ENCODE measurements around the gene PALLD.

Gene PALLD

DNA sequence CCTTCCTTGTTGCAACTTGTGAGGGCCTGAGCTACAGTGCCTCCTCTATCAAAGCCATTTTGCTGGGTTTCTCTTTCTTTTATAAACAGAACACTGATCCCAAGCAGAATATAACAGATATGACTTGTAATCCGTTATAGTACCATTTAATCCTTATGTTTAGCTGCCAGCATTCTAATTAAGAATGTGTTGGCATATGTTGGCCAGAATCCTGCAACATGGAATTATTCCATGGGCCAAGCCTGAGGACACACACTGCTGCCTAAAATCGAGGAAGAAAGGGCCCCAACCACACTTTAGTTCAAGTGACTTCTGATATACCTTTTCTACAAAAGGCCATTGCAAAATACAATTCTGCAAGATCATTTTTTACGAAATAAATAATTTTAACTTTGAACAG, 28.0 kb downstream of the PALLD start:
- DNase-seq (ENCODE audit: low read depth in 2 of 2), result no peak

- no peak for DNase-seq (ENCODE audit: low read depth in 2 of 2)
Measured at GRCh38 chr4:168527560-168527959, 30.7 kb downstream of the PALLD start.

- DNase-seq (ENCODE audit: low read depth in 2 of 2), result no peak
Measured at GRCh38 chr4:168528131-168528949, 31.5 kb downstream of the PALLD start.

DNA sequence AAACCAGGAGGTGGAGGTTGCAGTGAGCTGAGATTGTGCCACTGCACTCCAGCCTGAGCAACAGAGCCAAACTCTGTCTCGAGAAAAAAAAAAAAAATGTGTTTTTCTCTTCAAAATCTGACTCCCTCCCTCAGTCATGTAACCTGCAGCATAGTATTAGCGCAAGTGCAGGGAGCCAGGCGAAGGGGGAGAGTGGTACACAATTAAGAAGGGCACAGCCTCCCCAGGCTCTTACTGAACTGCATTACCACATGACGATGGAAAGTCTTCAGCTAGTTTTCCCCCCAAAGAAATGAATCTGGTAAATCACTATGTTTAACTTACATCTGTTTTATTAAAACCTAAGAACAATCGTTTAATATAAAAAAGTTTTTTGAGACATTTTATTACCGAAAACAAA, 32.4 kb downstream of the PALLD start:
- DNase-seq (ENCODE audit: low read depth in 2 of 2), result no peak

DNA sequence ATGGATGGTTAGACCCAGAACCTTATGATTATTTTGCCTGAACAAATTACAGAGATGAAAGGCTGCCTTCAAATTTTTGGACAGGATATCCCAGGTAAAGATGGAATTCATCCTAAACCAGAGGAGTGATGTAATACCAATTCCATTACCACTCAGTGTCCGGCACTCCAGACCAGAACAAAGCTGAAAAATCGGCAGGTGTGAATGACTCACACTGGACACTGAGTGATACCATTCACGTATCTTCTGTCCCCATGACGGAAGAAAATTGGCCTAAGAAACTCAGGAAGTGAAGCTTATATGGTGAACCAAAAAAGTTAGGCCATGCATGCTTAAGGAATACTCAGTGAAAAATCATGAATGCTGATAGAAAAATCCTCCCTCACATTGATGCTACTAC, 34.5 kb downstream of the PALLD start:
- no peak for DNase-seq (ENCODE audit: low read depth in 2 of 2)

DNA sequence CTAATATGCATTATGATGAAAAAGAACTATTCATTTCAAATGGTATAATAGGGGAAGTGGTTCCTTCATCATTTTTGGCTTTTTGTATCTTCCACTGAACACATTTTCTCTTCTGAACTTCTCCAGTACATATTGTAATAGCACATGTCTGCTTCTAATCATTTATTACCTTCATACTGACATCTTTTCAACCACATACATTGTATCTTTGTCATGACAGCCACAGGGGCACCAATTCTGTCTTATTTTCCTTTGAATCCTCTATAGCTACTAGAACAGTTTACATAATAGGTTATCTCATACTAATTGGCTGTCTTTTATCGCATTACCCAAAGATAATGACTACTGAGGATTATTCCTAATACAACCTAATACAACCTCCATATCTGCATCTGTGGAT, 37.7 kb downstream of the PALLD start:
- DNase-seq (ENCODE audit: low read depth in 2 of 2), result no peak

GRCh38 chr4:168535689-168536088, 38.8 kb downstream of the PALLD start:
- DNase-seq (ENCODE audit: low read depth in 2 of 2), result no peak

DNA sequence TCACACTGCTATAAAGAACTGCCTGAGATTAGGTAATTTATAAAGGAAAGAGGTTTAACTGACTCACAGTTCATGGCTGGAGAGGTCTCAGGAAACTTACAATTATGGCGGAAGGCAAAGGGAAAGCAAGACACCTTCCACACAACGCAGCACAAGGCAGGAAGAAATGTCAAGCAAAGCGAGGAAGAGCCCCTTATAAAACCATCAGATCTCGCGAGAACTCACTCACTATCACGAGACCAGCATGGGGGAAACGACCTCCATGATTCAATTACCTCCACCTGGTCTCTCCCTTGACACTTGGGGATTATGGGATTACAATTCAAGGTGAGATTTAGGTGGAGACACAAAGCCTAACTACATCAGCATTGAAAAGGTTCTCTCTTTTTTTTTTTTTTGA, 39.6 kb downstream of the PALLD start:
- no peak for DNase-seq (ENCODE audit: low read depth in 2 of 2)

- DNase-seq (ENCODE audit: low read depth in 2 of 2), result no peak
Measured at GRCh38 chr4:168537086-168537485, 40.2 kb downstream of the PALLD start.

GRCh38 chr4:168537571-168537970, 40.7 kb downstream of the PALLD start:
- DNase-seq (ENCODE audit: low read depth in 2 of 2), result no peak

DNA sequence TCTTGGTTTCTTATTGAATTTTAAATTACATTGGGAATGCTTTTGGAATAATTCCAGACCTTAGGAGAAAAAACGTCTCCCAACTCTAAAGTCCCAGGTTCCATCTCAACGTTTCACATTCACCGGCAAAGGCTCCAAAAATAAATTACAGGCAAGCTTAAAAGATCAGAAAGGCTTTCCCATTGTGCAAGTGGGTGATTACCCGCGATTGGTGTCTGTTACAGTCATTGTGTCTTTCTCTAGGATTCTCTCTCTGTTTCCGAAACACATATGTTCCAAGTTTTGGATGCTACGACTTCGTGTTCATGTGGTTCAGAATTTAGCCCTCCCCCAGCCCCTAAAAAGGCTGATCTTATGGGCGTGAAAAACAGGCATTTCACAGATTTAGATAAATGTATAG, 41.8 kb downstream of the PALLD start:
- DNase-seq (ENCODE audit: low read depth in 2 of 2), result no peak

GRCh38 chr4:168540086-168540485, 43.2 kb downstream of the PALLD start:
- DNase-seq (ENCODE audit: low read depth in 2 of 2), result no peak

- no peak for DNase-seq (ENCODE audit: low read depth in 2 of 2)
Measured at GRCh38 chr4:168540503-168541265, 43.8 kb downstream of the PALLD start.

DNA sequence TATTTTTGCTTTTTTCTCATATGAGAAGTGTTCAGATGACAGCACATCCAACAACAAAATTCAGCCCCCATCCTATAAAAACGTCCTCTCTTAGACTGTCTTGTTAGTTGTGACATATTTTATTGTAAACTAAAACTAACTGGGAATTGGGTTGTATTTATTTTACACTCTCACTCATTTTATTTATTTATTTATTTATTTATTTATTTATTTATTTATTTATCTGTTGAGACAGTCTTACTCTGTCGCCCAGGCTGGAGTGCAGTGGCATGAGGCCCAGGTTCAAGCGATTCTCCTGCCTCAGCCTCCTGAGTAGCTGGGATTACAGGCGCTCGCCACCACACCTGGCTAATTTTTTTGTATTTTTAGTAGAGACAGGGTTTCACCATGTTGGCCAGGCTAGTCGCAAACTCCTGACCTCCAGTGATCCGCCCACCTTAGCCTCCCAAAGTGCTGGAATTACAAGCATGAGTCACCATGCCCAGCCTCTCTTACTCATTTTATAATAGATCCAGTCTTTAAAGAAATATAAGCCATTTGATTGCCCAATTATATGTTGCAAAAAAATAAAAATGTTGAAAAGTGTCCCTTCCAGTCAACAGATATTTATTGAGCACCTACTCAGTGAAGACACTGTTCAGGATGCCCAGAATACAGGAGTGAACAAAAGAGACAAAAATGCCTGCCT, 44.6 kb downstream of the PALLD start:
- no peak for DNase-seq (ENCODE audit: low read depth in 2 of 2)

- no peak for DNase-seq (ENCODE audit: low read depth in 2 of 2)
Measured at GRCh38 chr4:168549143-168549542, 52.3 kb downstream of the PALLD start.

DNA sequence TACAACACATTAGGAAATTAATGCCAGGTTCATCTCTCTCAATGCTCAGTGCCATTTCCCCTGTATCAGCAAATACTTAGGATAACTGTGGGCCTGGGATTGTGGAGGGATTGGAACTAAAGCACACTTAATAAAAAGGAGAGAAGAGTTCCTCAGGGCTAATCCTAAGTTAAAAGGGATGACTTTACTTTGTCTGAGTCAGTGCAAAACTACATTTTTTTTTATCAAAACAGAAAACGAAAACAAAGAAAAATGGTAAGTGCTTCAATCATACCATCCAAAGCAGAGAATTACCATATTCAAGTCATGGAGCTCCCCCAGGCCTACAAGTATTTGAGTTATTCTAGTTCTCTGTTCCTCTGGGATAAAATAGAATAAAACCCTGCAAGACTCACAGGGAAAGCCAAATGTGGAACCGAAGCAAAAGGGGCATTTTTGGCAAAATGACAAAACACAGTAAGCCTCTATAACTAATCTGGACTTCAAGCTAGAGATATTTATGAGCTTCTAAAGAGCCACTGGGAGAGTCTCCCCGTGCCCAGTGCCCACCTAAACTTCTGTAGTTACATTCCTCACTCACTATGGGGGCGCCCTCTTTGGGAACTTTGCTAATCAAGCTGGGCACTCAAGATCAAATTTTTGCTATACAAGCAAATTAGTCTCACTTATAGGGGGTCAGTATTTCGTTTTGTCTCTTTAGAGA, 53.4 kb downstream of the PALLD start:
- DNase-seq (ENCODE audit: low read depth in 2 of 2), result no peak

DNA sequence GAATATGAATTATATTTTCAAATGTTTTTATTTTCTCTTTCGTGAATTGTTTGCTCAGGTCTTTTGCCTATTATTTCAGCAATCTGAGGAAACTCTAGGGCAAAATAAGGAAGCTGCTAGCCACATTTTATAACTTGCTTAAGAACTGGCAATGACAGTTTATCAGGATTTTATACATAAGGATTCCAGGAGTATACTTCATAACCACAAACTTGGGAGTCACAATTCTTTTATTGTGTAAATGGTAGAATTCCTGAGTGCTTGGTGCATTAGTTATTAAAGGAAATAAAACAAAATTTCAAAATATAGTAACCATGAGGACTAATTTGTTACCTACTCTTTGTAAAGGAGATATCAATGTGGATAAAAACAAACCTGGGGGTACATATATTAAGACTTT, 54.4 kb downstream of the PALLD start:
- DNase-seq (ENCODE audit: low read depth in 2 of 2), result no peak

- DNase-seq (ENCODE audit: low read depth in 2 of 2), result no peak
Measured at GRCh38 chr4:168551945-168552695, 55.3 kb downstream of the PALLD start.

DNA sequence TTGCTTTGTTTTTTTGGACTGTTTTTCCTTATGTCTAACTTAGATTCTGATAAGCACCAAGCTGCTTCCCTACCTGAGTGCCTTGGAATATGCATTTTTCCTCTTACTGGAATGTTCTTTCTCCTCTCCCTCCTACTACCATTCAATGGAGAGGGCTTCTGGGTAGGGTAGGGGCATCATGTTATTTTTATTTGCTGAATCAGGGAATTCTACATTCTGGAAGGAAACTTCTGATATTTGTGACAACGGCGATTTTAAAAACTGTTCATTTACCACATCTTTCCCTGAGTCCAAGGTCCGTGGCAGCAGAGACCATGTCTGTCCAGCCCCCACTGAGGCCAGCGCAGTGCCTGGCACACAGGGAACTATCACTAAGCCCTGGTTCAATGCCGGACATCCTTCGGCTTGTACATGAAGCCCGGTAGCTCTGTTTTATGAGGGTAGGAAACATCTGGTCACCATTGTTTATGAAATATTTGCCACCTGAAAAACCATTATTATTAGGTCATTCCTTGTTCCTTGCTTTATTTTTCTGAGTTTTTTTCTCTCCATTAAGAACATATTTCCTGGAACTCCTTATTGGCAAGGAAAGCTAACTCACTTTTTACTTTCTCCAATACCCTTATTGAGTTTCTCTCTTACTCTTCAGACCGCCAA, 57.0 kb downstream of the PALLD start:
- no peak for DNase-seq (ENCODE audit: low read depth in 2 of 2)

DNA sequence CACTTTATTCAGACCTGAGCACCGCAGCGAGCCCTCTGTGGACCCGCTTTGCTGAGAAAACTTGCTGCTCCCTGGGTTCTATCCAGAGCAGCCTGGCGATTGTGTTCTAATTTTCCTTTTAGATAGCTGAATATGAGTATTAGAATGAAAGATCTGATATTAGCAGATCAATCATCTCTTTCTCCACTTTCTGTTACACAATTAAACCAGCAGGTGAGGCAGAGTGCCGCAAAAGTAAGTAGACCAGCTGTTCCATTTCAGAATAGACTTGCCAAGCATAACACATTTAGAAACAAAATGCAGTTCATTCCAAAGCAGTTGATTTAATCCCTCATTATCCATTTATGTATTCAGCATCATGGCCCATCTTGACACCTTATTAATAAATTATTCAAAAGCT, 58.6 kb downstream of the PALLD start:
- DNase-seq (ENCODE audit: low read depth in 2 of 2), result no peak

- DNase-seq (ENCODE audit: low read depth in 2 of 2), result no peak
Measured at GRCh38 chr4:168557658-168558057, 60.8 kb downstream of the PALLD start.

Data from stimulated activated CD8-positive, alpha-beta memory T cell treated with anti-CD3 and anti-CD28 coated beads, Interleukin-2, amount 100 ng/mL, for 48 hours (primary cell).